Glomerular visceral epithelial cell (primary cell): ENCODE results near the gene LGALS9C.
"Not testable (repeated sequence)": the region's sequence is repeated elsewhere in the genome, so short reads cannot be mapped to it uniquely, and the experiment has no call there.

Experiments
- DNase-seq: peaks from one replicate; pipeline ENCODE4 v3.0.0-alpha.2; 2016; ENCODE audit errors: extremely low spot score

LGALS9C gene

GRCh38 chr17:18478977-18479595, 2.5 kb downstream of the LGALS9C start:
- not testable (repeated sequence) for DNase-seq

- not testable (repeated sequence) for DNase-seq
These were observed 5.2 kb downstream of the LGALS9C start for GRCh38 chr17:18481775-18482174.

- DNase-seq, result not testable (repeated sequence)
These were observed 9.4 kb downstream of the LGALS9C start for GRCh38 chr17:18485936-18486464.

- not testable (repeated sequence) for DNase-seq
These were observed 11.0 kb downstream of the LGALS9C start for GRCh38 chr17:18487633-18488032.

GRCh38 chr17:18488622-18489021, 12.0 kb downstream of the LGALS9C start:
- not testable (repeated sequence) for DNase-seq

GRCh38 chr17:18490016-18490415, 13.4 kb downstream of the LGALS9C start:
- DNase-seq, result not testable (repeated sequence)

- not testable (repeated sequence) for DNase-seq
These were observed 16.3 kb downstream of the LGALS9C start for GRCh38 chr17:18492712-18493480.

GRCh38 chr17:18494250-18494768, 17.7 kb downstream of the LGALS9C start:
- not testable (repeated sequence) for DNase-seq

GRCh38 chr17:18497044-18497443, 20.5 kb downstream of the LGALS9C start:
- DNase-seq, result not testable (repeated sequence)

- not testable (repeated sequence) for DNase-seq
These were observed 22.5 kb downstream of the LGALS9C start for GRCh38 chr17:18499100-18499499.

GRCh38 chr17:18499756-18500155, 23.2 kb downstream of the LGALS9C start:
- DNase-seq, result not testable (repeated sequence)

- DNase-seq, result not testable (repeated sequence)
These were observed 23.7 kb downstream of the LGALS9C start for GRCh38 chr17:18500281-18500680.

- not testable (repeated sequence) for DNase-seq
These were observed 24.2 kb downstream of the LGALS9C start for GRCh38 chr17:18500816-18501215.

- not testable (repeated sequence) for DNase-seq
These were observed 26.6 kb downstream of the LGALS9C start for GRCh38 chr17:18503221-18503620.

- not testable (repeated sequence) for DNase-seq
These were observed 31.1 kb downstream of the LGALS9C start for GRCh38 chr17:18507729-18508128.

- not testable (repeated sequence) for DNase-seq
These were observed 32.1 kb downstream of the LGALS9C start for GRCh38 chr17:18508667-18509066.

- not testable (repeated sequence) for DNase-seq
These were observed 44.5 kb downstream of the LGALS9C start for GRCh38 chr17:18521100-18521499.

- not testable (repeated sequence) for DNase-seq
These were observed 48.4 kb downstream of the LGALS9C start for GRCh38 chr17:18525015-18525414.

- DNase-seq, result not testable (repeated sequence)
These were observed 49.7 kb downstream of the LGALS9C start for GRCh38 chr17:18526168-18526800.

GRCh38 chr17:18527354-18527753, 50.8 kb downstream of the LGALS9C start:
- DNase-seq, result not testable (repeated sequence)

GRCh38 chr17:18528435-18528834, 51.8 kb downstream of the LGALS9C start:
- not testable (repeated sequence) for DNase-seq
